Measurements from ENCODE around the gene GUCD1.
A peak's percentile ranks its signal among the peaks of the same experiment; 100 is the strongest.

GUCD1 gene

GRCh38 chr22:24529898-24530297 lies 25.0 kb downstream of the GUCD1 start:
- no peak for DNase-seq (ENCODE audit: low spot score)

GRCh38 chr22:24526191-24526590 lies 28.7 kb downstream of the GUCD1 start:
- no peak for DNase-seq (ENCODE audit: low spot score)

GRCh38 chr22:24525416-24526037 lies 29.4 kb downstream of the GUCD1 start:
- DNase-seq (ENCODE audit: low spot score): peak; percentile 85

- no peak for DNase-seq (ENCODE audit: low spot score)
These were observed 31.1 kb downstream of the GUCD1 start for GRCh38 chr22:24523873-24524272.

GRCh38 chr22:24521791-24522245 lies 33.1 kb downstream of the GUCD1 start:
- peak; percentile 46 for DNase-seq (ENCODE audit: low spot score)

GRCh38 chr22:24519496-24519895 lies 35.4 kb downstream of the GUCD1 start:
- no peak for DNase-seq (ENCODE audit: low spot score)

GRCh38 chr22:24518771-24519485 lies 36.0 kb downstream of the GUCD1 start:
- no peak for DNase-seq (ENCODE audit: low spot score)

GRCh38 chr22:24518228-24518627 lies 36.7 kb downstream of the GUCD1 start:
- DNase-seq (ENCODE audit: low spot score): no peak

- no peak for DNase-seq (ENCODE audit: low spot score)
These were observed 37.5 kb downstream of the GUCD1 start for GRCh38 chr22:24517446-24517845.

- peak; percentile 47 for DNase-seq (ENCODE audit: low spot score)
These were observed 38.6 kb downstream of the GUCD1 start for GRCh38 chr22:24516301-24516737.

GRCh38 chr22:24515027-24515338 lies 40.0 kb downstream of the GUCD1 start:
- no peak for DNase-seq (ENCODE audit: low spot score)

- DNase-seq (ENCODE audit: low spot score): no peak
These were observed 40.5 kb downstream of the GUCD1 start for GRCh38 chr22:24514241-24515026.

GRCh38 chr22:24513378-24514240 lies 41.3 kb downstream of the GUCD1 start:
- no peak for DNase-seq (ENCODE audit: low spot score)

GRCh38 chr22:24512043-24512442 lies 42.9 kb downstream of the GUCD1 start:
- no peak for DNase-seq (ENCODE audit: low spot score)

- DNase-seq (ENCODE audit: low spot score): no peak
These were observed 44.0 kb downstream of the GUCD1 start for GRCh38 chr22:24510637-24511625.

GRCh38 chr22:24507716-24508115 lies 47.2 kb downstream of the GUCD1 start:
- no peak for DNase-seq (ENCODE audit: low spot score)

GRCh38 chr22:24506802-24507438 lies 48.0 kb downstream of the GUCD1 start:
- DNase-seq (ENCODE audit: low spot score): no peak

- DNase-seq (ENCODE audit: low spot score): no peak
These were observed 49.8 kb downstream of the GUCD1 start for GRCh38 chr22:24504956-24505736.

GRCh38 chr22:24504540-24504939 lies 50.4 kb downstream of the GUCD1 start:
- DNase-seq (ENCODE audit: low spot score): no peak

Measured in Ammon's horn (tissue), 1 donor.